Activated T-helper 2 cell treated with anti-CD3 and anti-CD28 coated beads, Interferon-gamma antibody, Interleukin-2, Interleukin-4, amounts not matched to agents 10 μg/mL and 5 μg/mL and 100 μg/mL, durations not matched to agents 14 hours and 24 hours and 36 hours (primary cell): ENCODE data around the gene PTTG1IP. TPM values are rescaled to one million over a fixed set of nuclear protein-coding genes. Genes with fewer than 3 reads are reported as not detected.
A peak's percentile ranks its signal among the peaks of the same experiment; 100 is the strongest.

Experiments
- DNase-seq: peaks from one replicate; pipeline ENCODE4 v3.0.0; 2021; ENCODE audit warnings: low spot score
- H3K27ac Mint-ChIP-seq: one replicate; pipeline ENCODE4 v1.8.0; 2021; ENCODE audit warnings: mixed read lengths
- H3K27me3 Mint-ChIP-seq: one replicate; pipeline ENCODE4 v1.8.0; 2021; ENCODE audit warnings: low read depth, mixed read lengths
- H3K36me3 Mint-ChIP-seq: one replicate; pipeline ENCODE4 v1.8.0; 2021; ENCODE audit warnings: low read depth, mixed read lengths
- H3K4me1 Mint-ChIP-seq: one replicate; pipeline ENCODE4 v1.8.0; 2021; ENCODE audit warnings: low read depth, mixed read lengths
- H3K4me3 Mint-ChIP-seq: one replicate; pipeline ENCODE4 v1.8.0; 2021; ENCODE audit warnings: low read depth, mild to moderate bottlenecking, moderate library complexity, mixed read lengths
- H3K9me3 Mint-ChIP-seq: one replicate; pipeline ENCODE4 v1.8.0; 2021; ENCODE audit warnings: mixed read lengths
- intact Hi-C: fragments of 100-400 bp; cut with micrococcal nuclease; formaldehyde crosslinking; loops from one replicate; pipeline ENCODE4 v1.15.1; 2023
- total RNA-seq: library from RNA; stranded (reverse); gene quantifications from 2 replicates; pipeline ENCODE4 v1.2.3, GENCODE V29; 2022

The PTTG1IP gene
- total RNA-seq, 1 donor from 2014 or later, result 48.1 TPM

- intact Hi-C loops, result no loop called here
- H3K36me3 Mint-ChIP-seq, result peaks cover 42% of the 10 kb centered on the region
- H3K27ac Mint-ChIP-seq, result no peak overlapping the region
- H3K4me3 Mint-ChIP-seq, result no peak overlapping the region
- no peak for DNase-seq
- H3K9me3 Mint-ChIP-seq, result no peaks in the 10 kb centered on the region
- peaks cover 5% of the 10 kb centered on the region for H3K4me1 Mint-ChIP-seq
- H3K27me3 Mint-ChIP-seq, result no peaks in the 10 kb centered on the region
These were observed 16.9 kb upstream of the PTTG1IP start for GRCh38 chr21:44890338-44890931.

DNA sequence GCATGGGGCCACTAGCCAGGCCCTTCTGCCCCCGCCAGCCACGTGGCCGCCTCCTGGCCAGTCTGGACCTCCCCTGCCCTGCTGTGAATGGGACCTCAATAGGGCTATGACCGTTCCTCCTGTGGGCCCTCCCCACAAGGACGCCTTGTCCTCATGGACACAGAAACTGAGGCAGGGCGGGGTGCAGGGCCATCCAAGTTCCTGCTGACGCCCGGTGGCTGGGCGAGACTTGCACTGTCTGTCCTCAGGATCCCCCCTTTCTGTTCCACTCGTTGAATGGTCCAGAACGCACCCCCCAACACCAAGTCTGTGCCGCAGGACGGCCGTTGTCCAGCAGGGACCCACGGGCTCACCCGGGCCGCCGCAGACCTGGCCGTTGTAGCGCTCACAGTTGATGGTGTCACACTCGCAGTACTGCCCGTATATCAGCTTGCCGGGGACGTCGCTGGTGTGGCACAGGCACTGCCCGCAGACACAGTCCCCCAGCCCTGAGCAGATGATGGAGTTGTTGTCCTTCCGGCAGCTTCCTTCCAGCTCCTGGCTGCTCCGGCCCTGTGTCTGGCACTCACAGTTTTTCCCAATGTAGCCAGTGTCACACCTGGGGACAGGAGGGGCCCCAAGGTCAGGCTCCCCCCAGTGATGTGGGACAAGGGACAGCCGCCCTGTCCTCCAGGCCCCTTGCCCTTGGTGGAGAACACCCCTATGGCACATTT, 16.3 kb upstream of the PTTG1IP start:
- no peak overlapping the region for H3K27ac Mint-ChIP-seq
- no peak for DNase-seq
- no peaks in the 10 kb centered on the region for H3K27me3 Mint-ChIP-seq
- no peaks in the 10 kb centered on the region for H3K9me3 Mint-ChIP-seq
- intact Hi-C loops, result no loop called here
- peaks cover 5% of the 10 kb centered on the region for H3K4me1 Mint-ChIP-seq
- H3K36me3 Mint-ChIP-seq, result peaks cover 43% of the 10 kb centered on the region
- no peak overlapping the region for H3K4me3 Mint-ChIP-seq

- peaks cover 5% of the 10 kb centered on the region for H3K4me1 Mint-ChIP-seq
- intact Hi-C loops, result no loop called here
- no peak overlapping the region for H3K27ac Mint-ChIP-seq
- H3K9me3 Mint-ChIP-seq, result no peaks in the 10 kb centered on the region
- peaks cover 43% of the 10 kb centered on the region for H3K36me3 Mint-ChIP-seq
- DNase-seq, result no peak
- H3K4me3 Mint-ChIP-seq, result no peak overlapping the region
- no peaks in the 10 kb centered on the region for H3K27me3 Mint-ChIP-seq
These were observed 15.4 kb upstream of the PTTG1IP start for GRCh38 chr21:44888581-44889550.

- peaks cover 39% of the 10 kb centered on the region for H3K36me3 Mint-ChIP-seq
- H3K27me3 Mint-ChIP-seq, result no peaks in the 10 kb centered on the region
- no peaks in the 10 kb centered on the region for H3K9me3 Mint-ChIP-seq
- intact Hi-C loops, result no loop called here
- no peak for DNase-seq
- H3K27ac Mint-ChIP-seq, result no peak overlapping the region
- no peak overlapping the region for H3K4me3 Mint-ChIP-seq
- H3K4me1 Mint-ChIP-seq, result peaks cover 5% of the 10 kb centered on the region
These were observed 14.5 kb upstream of the PTTG1IP start for GRCh38 chr21:44887807-44888580.

DNA sequence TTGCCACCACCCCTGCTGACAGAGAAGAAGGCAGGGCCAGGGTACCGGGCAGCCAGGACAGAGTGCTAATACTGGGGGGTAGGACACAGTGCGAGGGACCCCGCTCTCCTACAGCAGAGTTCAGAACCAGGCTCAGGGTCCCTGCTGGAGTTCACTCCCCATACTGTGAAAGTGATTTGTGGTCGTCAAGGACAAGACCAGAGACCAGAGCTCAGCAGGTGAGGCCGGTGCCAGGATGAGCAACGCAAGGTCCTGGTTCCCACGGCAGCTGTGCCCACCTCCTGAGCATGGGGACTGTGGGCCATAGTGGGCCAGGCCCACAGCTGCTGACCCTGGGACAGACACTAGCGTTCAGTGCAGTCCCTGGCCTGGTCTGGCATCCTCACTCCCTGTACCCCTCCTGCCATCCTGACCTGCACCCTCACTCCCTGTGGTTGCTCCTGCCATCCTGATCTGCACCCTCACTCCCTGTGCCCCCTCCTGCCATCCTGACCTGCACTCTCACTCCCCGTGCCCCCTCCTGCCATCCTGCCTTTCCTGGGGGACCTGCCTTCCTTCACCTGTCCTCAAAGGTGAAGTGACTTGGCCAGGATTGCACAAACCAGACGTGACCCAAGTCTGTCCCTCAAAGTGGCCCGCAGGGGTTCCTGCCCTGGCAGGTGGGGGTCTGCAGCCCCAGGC, 13.8 kb upstream of the PTTG1IP start:
- DNase-seq, result no peak
- Mint-ChIP-seq H3K27me3 (no peaks in the 10 kb centered on the region), H3K4me3 (no peak overlapping the region), H3K36me3 (peaks cover 35% of the 10 kb centered on the region), H3K4me1 (no peaks in the 10 kb centered on the region), H3K27ac (no peak overlapping the region), H3K9me3 (no peaks in the 10 kb centered on the region)
- intact Hi-C loops, result no loop called here

GRCh38 chr21:44886113-44887075, 12.9 kb upstream of the PTTG1IP start:
- no peak for DNase-seq
- Mint-ChIP-seq H3K4me3 (no peak overlapping the region), H3K36me3 (peaks cover 32% of the 10 kb centered on the region), H3K4me1 (peaks cover 7% of the 10 kb centered on the region), H3K27me3 (no peaks in the 10 kb centered on the region), H3K27ac (no peak overlapping the region), H3K9me3 (no peaks in the 10 kb centered on the region)
- intact Hi-C loops, result no loop called here

GRCh38 chr21:44885615-44886014, 12.1 kb upstream of the PTTG1IP start:
- no peak overlapping the region for H3K4me3 Mint-ChIP-seq
- no peak overlapping the region for H3K27ac Mint-ChIP-seq
- H3K9me3 Mint-ChIP-seq, result no peaks in the 10 kb centered on the region
- no peak for DNase-seq
- H3K27me3 Mint-ChIP-seq, result no peaks in the 10 kb centered on the region
- H3K4me1 Mint-ChIP-seq, result peaks cover 15% of the 10 kb centered on the region
- H3K36me3 Mint-ChIP-seq, result peaks cover 29% of the 10 kb centered on the region
- intact Hi-C loops, result no loop called here

DNA sequence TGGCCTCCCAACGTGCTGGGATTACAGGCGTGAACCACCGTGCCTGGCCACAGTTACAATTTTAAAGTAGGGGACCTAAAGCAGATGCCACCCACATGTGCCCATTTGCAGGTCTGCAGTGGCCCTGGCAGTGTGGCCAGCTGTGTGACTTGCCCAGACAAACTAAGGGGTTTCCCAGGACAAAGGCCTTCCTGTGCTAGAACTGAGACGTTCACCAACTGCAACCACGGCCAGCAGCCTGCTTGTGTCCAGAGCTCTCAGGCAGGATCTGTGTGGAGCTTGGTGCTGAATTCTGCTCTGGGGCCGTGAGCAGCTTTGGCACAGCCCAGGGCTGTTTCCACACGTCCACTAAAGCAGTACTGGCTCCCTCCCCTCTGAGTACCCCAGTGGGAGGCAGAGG, 10.6 kb upstream of the PTTG1IP start:
- intact Hi-C loops, result no loop called here
- no peak for DNase-seq
- Mint-ChIP-seq H3K27me3 (no peaks in the 10 kb centered on the region), H3K9me3 (no peaks in the 10 kb centered on the region), H3K36me3 (peaks cover 21% of the 10 kb centered on the region), H3K4me1 (peaks cover 19% of the 10 kb centered on the region), H3K27ac (no peak overlapping the region), H3K4me3 (no peak overlapping the region)

- H3K27me3 Mint-ChIP-seq, result no peaks in the 10 kb centered on the region
- no peak overlapping the region for H3K4me3 Mint-ChIP-seq
- peaks cover 21% of the 10 kb centered on the region for H3K36me3 Mint-ChIP-seq
- peaks cover 19% of the 10 kb centered on the region for H3K4me1 Mint-ChIP-seq
- no peaks in the 10 kb centered on the region for H3K9me3 Mint-ChIP-seq
- H3K27ac Mint-ChIP-seq, result no peak overlapping the region
- intact Hi-C loops, result no loop called here
- no peak for DNase-seq
These were observed 9.8 kb upstream of the PTTG1IP start for GRCh38 chr21:44883250-44883649.

GRCh38 chr21:44881198-44881872, 7.8 kb upstream of the PTTG1IP start:
- peak overlapping the region; percentile 68 for H3K27ac Mint-ChIP-seq
- no peak overlapping the region for H3K4me3 Mint-ChIP-seq
- H3K27me3 Mint-ChIP-seq, result no peaks in the 10 kb centered on the region
- peaks cover 8% of the 10 kb centered on the region for H3K36me3 Mint-ChIP-seq
- H3K9me3 Mint-ChIP-seq, result no peaks in the 10 kb centered on the region
- intact Hi-C loops, result no loop called here
- H3K4me1 Mint-ChIP-seq, result peaks cover 20% of the 10 kb centered on the region
- DNase-seq, result no peak
